NCI-H524 treated with DMSO at 0.1 percent for 48 hours (cell line): Measurements from ENCODE around the gene ZNF516.

Experiments used
- DNase-seq: peaks from one replicate; lab custom pipeline; 2025; lab: John Stamatoyannopoulos, UW

ZNF516 gene

DNA sequence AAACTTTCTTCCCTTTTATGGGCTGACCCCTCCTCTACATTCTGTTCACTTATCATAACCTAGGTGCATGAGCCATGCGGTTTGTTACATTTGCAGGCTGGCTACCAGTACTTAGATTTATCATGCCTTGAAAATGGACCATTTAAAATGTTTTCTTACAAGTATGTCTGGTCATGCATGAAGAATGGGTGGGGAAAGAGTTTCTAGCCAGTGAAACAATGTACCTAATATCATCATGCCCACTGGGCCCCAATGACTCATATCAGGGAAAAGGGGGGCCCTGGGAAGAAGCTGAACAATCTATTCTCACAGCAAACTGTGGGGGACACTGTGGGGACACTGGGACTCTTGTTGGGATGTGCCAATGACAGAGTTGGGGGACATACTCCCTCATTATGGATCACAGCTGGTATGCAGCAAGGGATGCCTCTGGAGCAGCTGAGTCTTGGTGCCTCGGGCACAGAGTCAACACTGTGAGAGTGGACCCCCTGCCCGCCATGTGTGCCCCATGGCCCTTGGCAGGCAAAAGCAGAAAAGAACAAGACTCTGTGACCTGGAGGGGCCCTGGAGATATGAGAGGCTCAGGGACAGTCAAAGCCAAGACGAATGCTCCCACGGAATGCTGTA is 156.3 kb downstream of the ZNF516 start:
- DNase-seq: no peak

DNA sequence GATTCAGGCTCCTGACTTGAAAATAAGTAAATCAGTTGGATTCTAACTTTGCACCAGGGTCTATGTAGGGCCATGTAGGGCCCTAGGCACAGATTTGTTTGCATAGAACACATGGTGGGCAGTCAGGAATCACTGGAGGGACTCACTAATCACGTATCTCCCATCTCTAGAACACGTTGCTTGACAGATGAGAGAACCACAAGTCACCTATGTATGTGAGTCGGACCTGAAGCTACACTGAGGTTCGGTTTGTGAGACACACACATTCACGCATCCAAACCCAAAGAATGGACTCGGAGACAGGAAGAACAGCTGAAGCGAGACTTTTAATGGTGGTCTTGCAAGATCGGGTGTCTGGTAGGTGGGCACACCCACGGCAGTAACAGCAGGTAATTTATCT is 157.0 kb downstream of the ZNF516 start:
- DNase-seq: no peak

DNA sequence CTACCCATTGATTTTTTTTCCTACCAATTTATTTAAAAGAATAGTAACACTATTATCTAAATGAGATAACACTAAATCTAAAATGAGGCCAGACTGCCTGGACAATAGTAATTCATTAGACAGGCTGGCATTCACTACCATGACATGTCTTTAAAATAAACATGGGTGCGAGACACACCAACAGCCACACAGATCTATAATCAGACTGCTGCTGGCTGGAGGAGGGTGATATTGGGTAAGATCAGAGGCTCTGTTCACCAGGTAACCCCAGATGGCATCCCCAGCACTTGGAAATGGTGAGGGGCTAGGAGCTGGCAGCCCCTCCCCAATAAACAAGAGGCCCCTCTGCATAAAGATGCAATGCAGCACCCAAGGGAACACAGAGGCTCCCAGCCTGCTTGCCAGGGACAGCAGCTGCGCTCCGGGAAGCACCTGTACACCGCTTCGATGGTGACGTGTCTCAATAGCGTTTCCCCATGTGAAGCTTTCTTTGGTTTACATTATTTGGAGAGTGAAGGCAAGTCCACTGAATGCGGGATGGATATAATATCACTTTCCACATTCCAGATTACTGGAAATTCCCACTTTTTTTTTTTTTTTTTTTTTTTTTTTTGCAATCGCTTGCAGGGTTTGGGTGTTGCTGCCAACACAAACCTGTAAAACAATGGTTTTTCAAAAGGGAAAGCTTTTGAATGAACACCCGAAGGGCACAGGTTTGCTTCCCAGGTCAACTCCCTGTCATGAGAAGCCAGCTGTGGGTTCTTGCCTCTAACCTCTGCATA is 159.0 kb downstream of the ZNF516 start:
- no peak for DNase-seq

DNA sequence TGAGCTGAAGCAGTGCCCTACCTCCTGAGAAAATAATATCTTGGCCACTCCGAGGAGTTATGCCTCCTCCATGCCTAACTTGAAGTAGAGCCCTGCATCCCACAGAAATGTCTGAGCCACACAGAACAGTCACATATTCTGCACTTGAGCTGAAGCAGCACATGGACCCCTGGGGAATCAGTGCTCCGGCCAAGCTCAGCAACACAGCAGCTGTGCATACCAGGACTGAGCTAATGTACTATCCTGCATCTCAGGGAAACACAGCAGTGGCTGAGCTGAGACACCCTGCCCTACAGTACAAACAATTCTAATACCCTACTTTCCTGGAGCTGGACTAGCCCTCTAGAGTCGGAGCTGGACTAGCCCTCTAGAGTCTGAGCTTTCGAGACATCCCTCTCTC is 166.9 kb downstream of the ZNF516 start:
- DNase-seq: no peak

DNA sequence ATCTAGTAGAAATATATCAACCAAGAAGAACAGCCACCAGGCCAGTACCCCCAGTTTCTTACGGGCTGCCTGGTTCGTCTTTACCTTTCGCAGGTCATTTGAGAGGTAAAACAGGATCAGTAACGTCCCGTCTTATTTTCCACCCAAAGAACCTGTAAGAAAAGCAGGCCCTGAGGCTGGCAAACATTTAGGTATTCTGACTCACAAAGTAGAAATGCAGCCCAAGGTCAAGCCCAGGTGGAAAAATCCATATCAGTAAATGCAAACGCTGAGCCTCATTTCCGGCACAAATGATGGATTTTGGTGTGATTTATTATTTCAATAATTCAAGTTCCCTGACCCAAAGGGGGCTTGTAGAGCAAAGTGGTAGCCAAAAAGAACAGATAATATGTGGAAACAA is 171.2 kb downstream of the ZNF516 start:
- DNase-seq: no peak

DNA sequence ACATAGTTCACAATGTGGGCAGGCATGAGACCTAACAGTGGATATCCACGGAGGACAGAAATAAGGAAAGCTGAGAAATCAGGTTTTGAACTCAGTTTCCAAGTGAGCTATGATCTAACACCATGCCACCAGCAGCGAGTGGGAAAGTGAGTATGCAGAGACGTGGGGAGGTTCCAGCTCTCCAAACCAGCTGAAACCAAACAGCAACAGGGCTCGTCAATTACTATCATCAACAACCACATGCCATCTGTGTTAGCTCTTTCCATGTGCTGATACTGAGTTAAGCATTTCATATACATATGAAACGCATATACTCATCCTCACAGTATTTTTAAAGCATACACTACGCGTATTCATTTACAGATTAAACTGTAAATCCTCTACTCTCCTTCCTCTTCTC is 172.4 kb downstream of the ZNF516 start:
- DNase-seq: no peak

DNA sequence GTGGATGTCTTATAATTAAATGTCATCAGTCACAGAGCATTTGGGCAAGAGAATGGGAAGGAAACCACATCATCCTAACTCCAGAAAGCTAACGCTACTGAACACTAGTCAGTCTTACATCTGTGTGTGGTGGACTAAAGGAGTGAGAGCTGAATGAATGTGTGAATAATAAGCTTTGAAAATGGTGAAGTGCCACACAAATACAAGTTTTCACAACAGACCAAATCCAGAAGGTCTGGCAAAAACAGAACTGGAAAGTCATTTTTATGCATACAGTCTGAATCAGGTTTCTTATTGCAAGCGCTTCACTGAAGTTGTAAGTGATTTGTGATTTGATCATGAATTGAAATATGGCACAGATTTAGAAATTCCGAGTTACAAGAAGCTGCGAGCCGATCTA is 175.7 kb downstream of the ZNF516 start:
- DNase-seq: no peak

DNA sequence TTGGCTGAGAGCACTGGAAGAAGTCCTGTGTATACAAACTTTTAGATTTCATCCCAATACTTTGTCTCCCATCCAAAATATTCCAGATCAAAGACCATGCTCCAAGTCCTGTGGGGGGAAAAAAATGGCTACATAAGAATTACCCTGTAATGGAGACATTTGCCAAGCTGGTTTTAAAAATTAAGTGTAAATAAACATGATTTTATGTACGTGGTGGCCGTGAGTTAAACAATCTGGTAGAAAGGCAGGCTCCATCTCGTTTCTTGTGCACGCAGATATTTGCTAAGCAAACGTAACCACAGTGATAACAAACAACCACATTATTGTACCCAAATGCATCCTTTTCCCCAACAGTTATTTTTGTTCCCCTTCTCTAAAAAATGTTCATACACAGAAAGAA is 176.4 kb downstream of the ZNF516 start:
- no peak for DNase-seq

DNA sequence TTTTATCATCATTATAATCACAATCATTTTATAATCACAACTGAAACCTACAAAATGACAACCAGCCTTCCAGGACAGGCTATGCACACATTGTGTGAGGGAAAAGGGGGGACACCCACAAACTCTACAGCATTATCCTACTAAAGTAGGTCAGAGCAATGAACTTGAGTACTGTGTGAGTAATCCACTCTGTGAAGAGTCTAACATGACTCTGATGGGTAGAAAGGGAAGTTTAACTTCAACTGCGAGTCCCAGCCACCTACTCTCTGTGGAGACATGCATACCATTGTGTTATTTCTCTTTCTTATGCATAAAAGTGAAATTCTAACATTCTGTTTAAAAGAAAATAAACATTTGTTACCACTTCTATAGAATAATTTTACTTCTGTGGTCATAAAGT is 177.9 kb downstream of the ZNF516 start:
- no peak for DNase-seq

DNA sequence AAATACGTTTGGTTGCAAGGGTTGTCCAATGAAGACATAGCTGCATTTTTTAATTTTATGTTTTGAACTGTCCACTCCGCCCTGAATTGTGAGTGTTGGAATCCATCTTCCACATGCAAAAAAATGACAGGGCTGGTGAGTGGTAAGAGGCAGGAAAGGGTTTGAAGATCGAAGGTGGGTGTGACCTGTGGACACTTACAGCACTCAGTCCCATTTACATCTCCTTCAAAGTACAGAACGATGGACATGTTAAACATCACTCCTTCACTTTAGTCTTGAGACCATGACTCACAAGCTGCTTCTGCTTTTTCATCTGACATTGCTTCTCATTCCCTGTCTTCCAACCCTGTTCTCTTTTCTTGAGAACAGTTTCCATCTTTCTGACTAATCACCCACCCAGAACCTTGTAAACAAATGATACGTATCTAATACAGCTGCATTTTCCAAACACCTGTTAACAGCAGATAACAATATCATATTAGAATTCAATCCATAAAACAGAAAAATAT is 179.3 kb downstream of the ZNF516 start:
- no peak for DNase-seq

DNA sequence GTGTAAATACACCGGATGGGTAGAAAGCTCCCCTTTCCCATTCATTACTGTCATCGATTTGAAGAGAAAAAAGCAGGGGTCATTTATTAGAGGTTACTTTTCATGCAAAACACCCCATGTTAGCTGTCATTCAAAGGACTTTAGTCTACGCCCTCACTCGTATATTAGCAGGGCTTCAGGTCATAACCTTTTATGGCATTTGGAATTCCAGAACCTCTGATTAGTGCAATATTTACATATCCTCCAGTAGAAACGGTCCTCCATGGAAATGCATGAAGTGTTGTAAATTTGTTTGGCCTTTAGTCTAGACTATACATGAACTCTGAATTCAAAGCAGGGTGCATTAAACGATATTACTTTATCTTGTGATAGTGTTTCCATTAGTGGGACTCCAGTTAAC is 180.5 kb downstream of the ZNF516 start:
- no peak for DNase-seq

DNA sequence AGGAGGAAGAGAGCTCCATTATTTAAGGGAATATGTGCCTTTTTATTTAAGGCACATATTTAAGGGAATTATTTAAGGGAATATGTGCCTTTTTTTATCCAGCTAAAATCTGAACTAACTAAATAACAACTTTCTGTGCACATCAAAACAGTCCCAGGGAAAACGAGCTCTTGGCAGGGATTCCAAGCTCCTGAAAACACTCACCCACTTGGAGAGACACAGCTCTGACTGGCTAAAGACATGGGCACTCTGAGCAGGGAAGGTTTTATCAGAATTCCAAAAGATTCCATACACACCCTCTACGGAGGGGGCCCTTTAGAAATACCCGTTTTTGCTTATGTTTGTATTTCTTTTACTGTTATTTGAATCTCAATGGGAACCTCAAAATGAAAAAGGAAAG is 181.0 kb downstream of the ZNF516 start:
- no peak for DNase-seq
